ENCODE results near the gene OR5V1.
"Not testable (repeated sequence)": the region's sequence is repeated elsewhere in the genome, so short reads cannot be mapped to it uniquely, and the experiment has no call there.

OR5V1 gene

DNA sequence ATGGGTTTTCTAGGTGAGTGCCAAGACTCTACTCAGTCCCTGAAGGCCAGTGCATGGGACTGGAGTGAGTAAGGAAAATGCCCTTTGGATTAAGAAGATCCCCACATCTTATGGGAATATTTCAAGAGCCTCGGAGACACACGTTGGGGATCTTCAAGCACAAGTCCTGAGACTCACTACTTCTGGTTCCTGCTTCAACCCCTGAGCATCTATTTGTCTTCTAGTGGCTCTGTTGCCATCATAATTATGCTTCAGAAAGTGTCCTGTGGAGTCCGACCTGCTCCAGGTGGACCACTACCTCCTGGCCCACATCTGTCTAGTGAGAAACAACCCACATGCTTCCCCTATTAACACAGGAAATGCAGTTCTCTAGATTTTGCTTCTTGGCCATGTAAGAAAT lies at the start of gene OR5V1:
Gene OR5V1 (minus strand): TSS at position 101 of the 400 bp plus-strand sequence. CDS start 12,670 bp downstream, outside the sequence.
- DNase-seq = no peak

DNA sequence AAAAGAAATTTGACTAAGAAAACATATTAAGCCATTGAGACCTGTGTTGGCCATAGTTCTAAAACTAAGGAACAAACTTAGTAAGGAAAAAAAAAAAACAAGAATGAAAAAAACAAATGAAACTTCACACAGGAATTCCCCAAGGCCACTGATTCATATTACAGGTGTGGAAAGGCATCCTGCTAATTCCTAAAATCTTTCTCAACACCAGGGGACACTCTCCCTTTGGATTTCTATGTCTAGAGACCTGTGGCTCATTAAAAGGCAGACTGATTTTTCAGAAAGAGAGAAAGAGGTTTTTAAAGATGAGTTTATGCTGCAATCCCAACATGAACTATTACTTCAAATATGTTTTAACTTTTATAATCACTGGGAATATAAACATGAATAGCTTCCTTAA lies 45.9 kb upstream of the OR5V1 start, which contains the start of gene OR12D1:
Gene OR12D1 (plus strand): TSS at position 341 of the 400 bp plus-strand sequence.
- DNase-seq = no peak

DNA sequence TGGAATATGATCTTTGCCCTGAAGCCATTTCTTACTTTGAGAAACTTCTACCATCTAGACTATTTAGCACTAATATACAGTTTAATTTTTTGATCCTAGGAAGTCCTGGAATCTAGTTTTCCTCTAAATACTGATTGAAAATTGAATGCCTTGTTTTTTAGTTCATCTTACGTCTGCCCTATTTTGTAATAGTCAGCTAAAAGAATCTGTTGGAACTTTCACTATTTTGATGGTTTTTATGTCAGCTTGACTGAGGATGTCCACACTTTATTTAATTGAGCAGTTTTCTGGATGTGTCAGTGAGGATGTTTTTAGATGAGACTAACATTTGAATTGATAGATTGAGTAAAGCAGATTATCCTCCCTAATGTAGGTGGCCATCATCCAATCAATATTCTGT lies 35.1 kb upstream of the OR5V1 start:
- DNase-seq = no peak

DNA sequence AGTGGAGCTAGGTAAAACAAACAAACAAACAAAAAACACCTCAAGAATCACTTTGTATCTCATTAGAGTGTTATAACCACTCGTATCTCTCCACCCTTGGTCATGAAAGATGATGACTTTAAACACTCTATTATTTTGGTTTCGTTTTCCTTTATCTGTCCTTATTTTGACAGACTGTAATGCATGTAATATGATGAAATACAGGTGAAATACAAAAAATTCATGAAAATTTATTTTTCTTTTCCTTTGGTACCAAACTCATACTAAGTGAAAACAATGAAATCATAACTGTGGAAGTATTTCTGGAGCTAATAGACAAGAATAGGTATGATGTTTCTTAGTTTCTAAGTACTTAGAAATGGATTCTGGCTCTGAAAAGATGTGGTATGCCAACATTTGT lies 30.9 kb upstream of the OR5V1 start:
- DNase-seq = no peak

DNA sequence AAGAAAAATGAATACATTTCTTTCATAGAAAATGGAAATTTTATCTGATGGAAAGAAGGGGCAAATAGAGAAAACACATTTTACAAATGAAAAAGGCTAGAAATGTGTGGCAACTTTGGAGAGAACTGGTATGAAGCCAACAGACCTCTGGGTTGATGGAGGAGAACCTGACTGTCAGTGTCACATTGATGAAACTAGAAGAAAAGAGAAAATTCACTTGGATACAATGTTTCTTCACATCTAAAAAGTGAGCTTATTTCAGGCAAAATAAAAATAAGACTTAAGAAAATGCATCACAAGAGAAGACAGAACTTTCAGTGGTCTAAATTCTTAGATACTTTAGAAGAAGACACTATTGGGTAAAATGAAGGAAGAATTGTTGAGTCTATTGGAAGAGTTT lies 26.7 kb upstream of the OR5V1 start, which contains the start of gene OR12D2:
Gene OR12D2 (plus strand): TSS at position 301 of the 400 bp plus-strand sequence. CDS start 1,069 bp downstream, outside the sequence.
- DNase-seq = no peak

DNA sequence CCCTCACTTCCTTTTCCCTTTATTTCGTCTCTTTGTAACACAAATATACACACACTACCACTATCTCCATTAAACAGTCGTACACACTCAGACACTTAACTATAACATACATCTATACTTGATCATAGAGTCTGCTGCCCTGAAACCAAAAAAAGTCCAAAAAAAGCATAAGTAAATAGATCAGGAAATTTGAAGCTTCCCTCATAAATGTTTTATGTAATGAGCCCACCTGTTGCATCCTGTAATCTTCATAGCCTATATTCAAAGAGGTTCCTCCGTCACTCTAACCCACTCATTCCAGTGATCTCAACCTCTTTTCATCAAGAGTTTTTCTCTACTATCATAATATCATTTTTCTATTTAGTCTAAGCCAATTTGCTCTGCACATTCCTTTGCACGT lies 19.9 kb upstream of the OR5V1 start:
- no peak for DNase-seq

DNA sequence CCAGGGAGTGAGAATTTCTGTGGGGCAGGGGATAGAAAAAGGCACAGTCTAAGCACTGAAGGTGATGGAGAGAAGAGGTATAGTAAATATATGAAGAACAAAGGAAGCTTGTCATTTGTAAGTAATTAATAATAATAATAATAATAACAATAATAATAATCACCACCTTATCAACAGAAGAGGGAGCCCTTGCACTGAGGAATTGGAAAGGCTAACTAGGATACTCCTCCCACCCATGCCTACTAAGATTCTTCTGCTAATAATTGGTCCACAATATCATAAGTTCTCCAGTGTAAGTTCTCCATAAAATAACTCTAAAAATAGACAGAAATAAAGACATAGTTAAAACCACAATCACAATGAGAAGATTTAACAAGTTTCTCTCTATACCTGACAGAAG lies 7.3 kb upstream of the OR5V1 start:
- no peak for DNase-seq

DNA sequence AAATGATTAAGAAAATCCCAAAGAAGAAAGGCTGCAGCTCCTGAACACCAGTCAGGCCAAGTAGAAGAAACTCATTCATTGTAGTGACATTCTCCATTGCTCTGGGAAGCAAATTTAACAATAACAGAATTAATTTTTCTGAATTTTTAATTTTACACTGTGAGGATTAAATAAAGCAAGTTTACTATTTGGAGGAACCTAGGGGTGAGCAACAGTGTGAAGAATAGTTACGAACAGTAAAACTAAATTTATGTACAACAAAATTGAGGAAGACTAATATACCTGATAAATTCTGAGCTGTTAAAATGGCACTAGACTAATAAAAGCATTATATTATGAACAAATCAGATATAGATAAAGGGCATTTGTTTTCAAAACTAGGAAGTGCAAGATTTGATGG lies 6.5 kb upstream of the OR5V1 start, which contains the start of gene OR12D3:
Gene OR12D3 (minus strand): TSS at position 101 of the 400 bp plus-strand sequence. CDS start 4 bp downstream, at position 97.
- DNase-seq = no peak

DNA sequence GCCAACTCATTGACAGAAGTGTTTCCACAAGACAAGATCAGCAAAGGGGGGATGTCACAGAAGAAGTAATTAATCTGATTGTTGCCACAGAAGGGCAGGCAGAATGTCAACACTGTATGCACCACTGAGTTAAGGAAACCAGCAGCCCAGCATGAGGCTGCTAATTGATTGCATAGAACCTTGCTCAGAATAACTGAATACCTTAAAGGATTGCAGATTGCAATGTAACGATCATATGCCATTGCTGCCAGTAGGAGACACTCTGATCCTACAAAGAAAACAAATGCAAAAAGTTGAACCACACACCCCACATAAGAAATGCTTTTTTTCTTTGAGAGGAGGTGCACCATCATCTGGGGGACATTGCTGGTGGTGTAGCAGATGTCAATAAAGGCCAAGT lies 13.1 kb downstream of the OR5V1 start:
- no peak for DNase-seq

DNA sequence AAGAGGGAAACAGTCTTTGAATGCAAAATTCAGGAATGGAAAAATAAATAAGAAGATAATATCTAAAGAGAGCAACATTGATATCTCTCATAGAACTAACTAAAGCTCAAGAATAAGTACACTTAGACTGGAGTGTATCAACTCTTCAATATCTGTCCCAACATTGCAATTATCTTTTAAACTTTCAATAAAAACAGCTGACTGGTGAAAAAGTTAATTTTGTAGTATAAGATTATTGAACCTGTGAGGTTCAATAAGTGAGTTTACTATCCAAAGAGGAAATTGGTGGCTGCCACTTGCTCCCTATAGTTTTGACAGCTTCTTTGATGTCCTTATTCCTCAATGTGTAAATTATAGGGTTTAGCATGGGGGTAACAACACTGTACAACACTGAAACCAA lies 13.7 kb downstream of the OR5V1 start:
- no peak for DNase-seq

DNA sequence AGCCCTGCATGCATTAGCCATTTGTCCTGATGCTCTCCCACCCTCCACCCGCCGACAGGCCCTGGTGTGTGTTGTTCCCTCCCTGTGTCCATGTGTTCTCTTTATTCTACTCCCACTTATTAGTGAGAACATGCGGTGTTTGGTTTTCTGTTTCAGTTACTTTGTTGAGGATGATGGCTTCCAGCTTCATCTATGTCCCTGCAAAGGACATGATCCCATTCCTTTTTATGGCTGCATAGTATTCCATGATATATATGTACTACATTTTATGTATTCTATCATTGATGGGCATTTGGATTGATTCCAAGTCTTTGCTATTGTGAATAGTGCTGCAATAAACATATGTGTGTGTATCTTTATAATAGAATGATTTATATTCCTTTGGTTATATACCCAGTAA lies 19.3 kb downstream of the OR5V1 start:
- not testable (repeated sequence) for DNase-seq

DNA sequence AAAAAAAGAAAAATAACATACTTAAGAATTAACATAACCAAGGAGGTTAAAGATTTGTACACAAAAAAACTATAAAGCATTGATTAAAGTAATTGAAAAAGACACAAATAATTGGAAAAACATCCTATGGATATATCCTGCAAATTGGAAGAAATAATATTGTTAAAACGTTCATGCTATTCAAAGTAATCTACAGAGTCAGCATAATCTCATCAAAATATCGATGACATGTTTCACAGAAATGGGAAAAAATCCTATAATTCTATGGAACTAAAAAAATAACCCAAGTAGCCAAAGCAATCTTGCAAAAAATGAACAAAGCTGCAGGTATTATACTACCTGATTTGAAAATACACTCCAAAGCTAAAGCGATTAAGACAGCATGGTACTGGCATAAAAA lies 23.3 kb downstream of the OR5V1 start:
- DNase-seq = no peak

DNA sequence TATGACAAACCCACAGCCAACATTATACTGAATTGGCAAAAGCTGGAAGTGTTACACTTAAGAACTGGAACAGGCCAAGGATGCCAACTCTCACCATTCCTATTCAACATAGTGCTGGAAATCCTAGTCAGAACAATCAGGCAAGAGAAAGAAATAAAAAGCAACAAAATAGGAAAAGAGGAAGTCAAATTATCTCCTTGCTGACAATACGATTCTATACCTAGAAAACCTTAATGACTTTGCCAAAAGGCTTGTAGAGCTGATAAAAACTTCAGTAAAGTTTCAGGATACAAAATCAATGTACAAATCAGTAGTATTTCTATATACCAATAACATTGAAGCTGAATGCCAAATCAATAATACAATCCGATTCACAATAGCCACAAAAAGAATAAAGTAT lies 32.4 kb downstream of the OR5V1 start:
- no peak for DNase-seq

DNA sequence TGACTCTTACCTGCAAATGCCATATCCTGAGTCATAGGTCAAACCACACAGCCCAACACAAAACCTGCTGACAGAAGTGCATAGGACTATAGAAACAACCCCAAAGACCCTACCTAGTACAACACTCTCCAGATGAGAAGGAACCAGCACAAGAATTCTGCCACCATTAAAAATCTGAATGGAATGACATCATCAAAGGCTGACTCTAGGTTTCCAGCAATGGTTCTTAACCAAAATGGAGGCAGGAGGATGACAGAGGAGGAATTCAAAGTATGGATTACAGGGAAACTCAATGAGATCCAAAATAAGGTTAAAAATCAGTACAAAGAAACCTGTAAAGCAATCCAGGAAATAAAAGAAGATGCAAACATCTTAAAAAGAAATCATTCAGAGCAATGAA lies 36.0 kb downstream of the OR5V1 start:
- no peak for DNase-seq

DNA sequence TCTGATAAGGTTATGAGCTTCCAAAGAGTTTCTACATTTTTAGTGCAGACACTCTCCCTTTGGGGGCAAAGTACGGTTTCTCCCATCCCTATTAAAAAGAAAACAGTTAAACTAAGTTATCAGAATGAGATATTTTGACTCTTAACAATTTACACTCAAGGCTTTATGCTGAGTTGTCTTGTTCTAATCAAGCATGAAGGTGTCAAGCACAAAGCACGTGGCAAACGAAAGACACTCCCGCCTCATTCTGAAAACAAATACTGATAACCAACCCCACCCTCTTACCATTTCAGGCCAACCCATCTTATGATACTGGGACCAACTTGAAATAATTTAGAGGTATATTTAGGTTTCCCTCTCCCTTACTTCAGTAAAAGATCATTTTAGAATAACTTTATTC lies 42.9 kb downstream of the OR5V1 start:
- DNase-seq = no peak

DNA sequence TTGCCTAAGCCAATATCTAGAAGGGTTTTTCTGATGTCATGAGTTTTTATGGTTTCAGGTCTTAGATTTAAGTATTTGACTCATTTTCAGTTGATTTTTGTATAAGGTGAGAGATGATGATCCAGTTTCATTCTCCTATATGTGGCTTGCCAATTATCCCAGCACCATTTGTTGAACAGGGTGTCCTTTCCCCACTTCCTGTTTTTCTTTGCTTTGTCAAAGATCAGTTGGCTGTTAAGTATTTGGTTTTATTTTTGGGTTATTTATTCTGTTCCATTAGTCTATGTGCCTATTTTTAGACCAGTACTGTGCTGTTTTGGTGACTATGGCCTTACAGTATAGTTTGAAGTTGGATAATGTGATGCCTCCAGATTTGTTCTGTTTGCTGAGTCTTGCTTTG lies 45.3 kb downstream of the OR5V1 start:
- not testable (repeated sequence) for DNase-seq

DNA sequence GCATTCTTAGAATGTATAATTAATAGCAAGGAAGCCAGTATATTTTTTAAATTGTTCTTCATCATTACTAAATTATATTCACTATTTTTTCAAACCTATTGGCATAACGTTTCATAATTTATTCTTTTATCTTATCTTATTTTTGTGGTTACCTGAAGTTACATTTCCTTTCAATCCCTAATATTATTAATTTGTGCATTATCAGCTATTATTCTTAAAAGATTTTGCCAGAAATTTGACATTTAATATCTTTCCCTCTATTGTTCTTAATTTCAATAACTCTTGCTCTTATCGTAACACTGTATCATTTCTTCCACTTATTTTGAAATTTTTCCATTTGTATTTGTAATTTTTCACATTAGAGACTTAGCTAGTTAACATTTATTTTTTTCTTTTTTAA lies 48.7 kb downstream of the OR5V1 start:
- DNase-seq = no peak

All from CD4-positive, alpha-beta T cell treated with Interleukin-17A for 4 hours (primary cell).